Ramos (cell line): ENCODE measurements around the gene ARHGEF12.

Experiments used
- in situ Hi-C: fragments of 300-500 bp; cut with MboI; formaldehyde crosslinking; loops from one replicate; pipeline ENCODE4 v1.14.3; 2022; ENCODE audit warnings: low sequenced_read_pairs; ENCODE audit not compliant: unreplicated experiment

Gene ARHGEF12

DNA sequence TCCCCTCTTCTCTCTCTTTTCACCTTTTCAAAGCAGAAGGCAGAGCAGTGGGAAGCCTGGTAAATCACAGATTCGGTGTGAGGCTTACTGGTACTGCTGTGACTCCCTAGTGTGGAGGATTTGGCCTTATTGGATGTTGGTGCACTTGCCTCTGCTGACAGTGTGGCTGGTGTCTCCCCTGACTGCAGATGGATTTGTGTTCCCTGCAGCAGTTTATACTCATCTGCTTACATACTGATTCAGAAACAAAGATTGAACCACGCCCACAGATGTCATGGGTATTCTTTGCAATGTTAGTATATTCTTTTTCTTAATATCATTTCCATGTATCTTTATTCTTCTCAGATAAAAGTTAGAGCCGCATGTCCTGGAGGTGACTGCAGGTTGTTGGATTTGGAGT lies 148.5 kb downstream of the ARHGEF12 start:
- in situ Hi-C loops = no loop called here

DNA sequence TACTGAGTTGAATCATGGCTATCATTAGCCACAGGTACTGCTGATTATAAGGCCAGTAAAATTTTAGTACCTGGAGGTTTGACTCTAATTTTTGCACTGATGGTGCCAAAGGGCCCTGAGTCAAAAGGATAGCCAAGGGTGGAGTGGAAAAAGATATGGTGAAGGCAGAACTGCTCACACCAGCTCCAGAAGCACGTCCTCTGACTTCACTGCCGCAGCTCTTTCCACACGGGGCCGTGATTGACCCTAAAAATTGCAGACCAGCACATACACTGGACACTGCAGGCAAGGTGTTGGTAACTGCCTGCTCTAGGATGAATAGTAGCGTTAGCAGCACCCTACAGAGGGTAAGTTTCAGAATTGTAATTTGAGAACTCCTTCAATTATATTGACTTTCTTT lies 149.9 kb downstream of the ARHGEF12 start:
- in situ Hi-C loops = no loop called here

DNA sequence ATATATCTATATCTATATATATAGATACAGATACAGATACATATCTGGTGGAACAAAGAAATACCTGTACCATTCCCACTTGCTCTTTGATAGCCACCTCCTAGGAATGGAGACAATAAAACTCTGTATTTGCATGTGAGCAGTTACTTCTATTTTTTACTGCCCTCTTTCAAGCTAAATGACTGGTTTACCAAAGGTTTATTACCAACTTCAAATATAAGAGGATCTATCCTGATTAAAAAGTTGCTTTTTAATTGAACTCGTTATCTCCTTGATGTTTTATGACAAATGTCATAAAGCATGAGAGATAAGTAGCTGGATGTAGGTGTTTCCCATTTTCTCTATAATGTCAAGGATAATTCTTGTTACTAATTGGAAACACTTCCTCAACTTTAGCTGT lies 153.6 kb downstream of the ARHGEF12 start:
- in situ Hi-C loops = no loop called here

DNA sequence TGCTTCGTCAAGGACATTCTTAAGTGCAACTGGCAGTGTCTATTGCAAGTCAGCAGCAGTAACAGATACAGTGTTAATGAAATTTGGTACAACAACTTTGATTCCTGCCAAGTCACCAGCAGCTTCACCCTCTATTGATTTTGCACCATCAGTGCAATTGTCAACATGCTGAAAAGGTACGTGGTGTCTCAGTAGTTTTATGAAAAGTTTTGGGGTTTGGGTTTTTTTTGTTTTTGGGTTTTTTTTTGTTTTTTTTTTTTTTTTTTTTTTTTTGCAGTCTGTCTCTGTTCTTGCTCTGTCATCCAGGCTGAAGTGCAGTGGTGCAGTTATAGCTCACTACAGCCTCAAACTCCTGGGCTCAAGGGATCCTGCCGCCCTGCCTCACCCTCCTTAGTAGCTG lies 156.3 kb downstream of the ARHGEF12 start:
- in situ Hi-C loops = no loop called here

DNA sequence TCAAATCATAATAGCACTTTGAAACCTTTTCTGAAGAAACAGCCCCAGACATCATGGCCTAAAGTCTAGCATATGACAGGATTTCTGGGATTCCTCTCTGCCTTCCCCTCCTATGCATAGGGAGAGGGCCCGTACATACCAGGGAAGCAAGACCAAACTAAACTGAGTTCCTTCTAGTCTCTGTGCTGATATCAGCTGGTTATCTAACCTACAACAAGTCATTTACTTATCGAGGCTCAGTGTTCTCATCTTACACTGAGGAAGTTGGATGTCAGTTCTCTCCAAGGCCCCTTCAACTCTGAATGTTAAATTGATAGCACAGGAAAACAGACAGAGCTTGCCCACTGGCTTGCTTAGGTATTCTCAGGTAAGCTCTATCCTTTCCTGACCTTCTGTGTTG lies 158.4 kb downstream of the ARHGEF12 start:
- in situ Hi-C loops = no loop called here

DNA sequence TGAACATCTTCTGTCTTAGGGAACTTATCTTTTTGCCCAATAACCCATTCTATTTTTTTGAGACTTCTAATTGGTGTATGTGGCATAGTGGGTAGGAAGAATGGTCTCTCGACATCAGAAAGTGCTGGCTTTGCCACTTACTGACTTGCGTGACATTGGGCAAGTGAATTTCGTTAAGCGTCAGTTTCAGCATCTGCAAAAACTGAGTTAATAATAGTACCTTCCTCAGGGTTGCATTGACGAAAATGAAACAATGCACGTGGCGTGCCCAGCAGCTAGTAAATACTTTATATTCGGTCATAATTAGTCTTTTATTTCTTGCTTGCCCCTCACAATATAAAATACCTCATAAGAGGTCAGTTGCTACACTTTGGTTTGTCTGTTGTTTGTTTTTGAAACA lies 162.9 kb downstream of the ARHGEF12 start:
- in situ Hi-C loops = no loop called here

DNA sequence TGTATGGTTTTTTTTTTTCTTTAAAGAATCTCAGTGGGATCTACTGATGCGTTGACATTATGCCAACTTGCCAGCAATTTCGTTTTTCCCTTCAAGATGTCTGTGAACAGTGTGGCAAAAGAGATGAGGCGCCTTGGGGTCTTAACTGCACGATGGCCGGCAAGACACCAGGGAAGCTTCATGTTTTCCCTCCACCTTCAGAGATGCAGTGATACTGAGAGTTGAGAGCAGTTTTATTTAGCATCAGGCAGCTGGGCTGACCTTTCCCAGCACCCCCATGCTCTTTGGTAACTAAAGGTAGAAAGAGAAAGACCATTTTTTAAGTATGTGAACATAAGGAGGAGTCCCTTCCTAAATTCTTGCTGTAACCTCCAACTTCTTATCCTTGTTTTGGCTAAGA lies 163.6 kb downstream of the ARHGEF12 start:
- in situ Hi-C loops = loop anchor here (10.0 to 25.0 kb wide), 2 partner anchors 312 to 695 kb away; no protein-coding TSS in a partner anchor

DNA sequence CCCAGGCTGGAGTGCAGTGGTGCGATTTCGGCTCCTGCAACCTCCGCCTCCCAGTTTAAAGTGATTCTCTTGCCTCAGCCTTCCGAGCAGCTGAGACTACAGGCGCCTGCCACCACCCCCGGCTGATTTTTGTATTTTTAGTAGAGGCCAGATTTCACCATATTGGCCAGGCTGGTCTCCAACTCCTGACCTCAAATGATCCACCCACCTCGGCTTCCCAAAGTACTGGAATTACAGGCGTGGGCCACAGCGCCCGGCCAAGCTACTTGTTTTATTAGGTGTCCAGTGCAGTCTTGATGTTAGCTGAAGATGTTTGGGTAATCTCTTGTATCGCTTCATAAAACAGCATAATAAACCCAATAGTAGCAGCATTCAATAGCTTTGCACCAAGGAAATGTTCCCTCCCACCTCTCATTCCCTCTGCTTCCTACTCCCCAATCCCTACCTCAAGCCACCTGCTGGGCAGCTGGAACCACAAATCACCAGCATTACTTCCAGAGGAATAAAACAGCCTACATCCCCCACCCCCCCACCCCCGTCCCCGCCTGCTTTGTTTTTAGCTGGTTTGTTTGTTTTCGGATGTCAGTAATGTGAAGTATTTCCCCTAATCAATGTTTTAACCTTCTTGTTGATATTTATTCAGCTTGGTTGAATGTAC lies 164.3 kb downstream of the ARHGEF12 start:
- in situ Hi-C loops = loop anchor here (10.0 to 25.0 kb wide), 2 partner anchors 312 to 694 kb away; no protein-coding TSS in a partner anchor

DNA sequence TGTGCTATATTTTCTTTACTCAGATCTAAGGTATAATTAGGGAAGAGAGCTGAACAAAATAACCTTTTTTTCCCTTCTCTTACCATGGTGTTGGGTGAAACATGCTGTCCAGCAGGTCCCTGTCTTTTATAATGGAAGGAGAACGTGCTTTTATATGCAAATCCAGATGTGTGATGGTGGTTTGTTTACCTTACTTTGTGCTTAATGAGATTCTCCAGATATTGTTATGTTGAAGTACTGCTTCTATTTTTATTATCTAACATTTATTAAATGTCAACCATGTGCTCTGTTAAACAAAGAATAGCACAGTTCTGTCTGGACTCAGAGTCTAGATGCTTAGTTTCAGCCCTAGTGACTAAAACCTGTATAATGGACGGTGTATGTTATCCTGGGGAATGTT lies 165.2 kb downstream of the ARHGEF12 start:
- in situ Hi-C loops = loop anchor here (10.0 to 25.0 kb wide), 2 partner anchors 311 to 693 kb away; no protein-coding TSS in a partner anchor

DNA sequence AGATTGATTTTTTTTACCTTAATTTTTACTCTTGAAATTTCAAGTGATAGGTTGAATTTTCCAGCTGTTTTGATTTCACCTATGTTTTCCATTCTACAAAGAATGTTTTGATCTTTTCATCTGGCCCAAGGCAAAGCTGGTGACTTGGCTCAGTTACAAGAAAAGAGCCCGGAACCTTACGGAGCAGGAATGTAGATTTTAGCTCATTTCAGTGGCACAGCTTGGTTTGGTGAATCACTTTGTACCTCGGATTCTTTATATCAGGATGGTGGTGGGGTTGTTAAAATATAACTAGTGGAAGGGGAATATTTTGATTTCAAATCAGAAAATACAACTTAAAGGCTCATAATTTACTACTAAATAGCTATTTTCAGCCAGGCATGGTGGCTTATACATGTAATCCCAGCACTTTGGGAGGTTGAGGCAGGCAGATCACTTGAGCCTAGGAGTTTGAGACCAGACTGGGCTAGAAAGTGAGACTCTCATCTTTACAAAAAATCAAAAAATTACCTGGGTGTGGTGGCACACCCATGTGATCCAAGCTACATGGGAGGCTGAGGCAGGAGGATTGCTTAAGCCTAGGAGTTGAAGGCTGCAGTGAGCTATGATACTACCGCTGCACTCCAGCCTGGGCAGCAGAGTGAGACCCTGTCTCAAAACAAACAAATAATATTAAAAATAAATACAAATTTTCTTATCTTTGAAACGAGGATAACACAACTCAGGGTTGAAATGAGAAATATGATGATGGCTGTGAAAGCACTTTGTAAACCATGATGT lies 166.0 kb downstream of the ARHGEF12 start:
- in situ Hi-C loops = loop anchor here (10.0 to 25.0 kb wide), 2 partner anchors 310 to 693 kb away; no protein-coding TSS in a partner anchor

DNA sequence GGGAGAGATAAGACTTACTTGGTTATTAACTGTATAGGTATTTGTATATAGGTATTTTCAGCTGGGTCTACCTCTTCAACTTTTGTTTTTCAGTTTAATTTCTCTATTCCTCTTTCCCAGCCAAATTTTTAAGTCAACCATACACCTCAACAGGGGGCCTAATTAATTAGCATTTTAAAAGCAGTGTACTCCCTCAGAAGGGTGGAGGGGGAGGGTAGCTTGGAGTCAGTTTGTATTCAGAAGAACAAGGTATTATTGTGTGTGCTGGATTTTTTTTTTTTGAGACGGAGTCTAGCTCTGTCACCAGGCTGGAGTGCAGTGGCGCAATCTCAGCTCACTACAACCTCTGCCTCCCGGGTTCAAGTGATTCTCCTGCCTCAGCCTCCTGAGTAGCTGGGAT lies 167.3 kb downstream of the ARHGEF12 start:
- in situ Hi-C loops = loop anchor here (10.0 to 25.0 kb wide), 2 partner anchors 309 to 691 kb away; no protein-coding TSS in a partner anchor

DNA sequence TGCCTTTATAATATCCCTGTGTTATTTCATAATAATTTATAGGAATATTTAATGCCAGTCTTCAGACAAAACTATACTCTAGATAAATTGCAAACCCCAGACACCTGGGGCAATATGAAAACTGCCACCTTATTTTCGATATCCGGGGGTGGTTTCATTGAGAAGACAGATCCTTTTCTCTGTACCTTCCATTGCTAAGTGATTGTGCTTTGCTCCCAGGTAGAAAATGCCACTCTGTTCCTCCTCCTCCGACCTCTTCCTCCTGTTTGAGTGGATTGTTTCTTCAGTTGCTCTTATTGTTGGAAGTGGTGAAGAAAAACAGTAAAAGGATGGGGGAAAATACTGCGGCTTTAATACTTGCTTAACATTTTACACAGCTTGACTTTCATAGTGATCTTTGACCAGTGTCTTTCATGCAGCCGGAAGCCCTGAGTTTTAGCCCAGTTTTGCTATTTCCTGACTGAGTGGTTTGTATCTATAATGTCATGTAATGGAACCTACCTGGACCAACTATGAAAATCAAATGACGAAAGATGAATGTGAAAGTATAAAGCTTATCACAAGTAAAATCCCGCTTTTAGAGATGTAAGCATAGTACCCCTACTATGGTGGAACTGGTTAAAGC lies 169.7 kb downstream of the ARHGEF12 start:
- in situ Hi-C loops = loop anchor here (10.0 to 25.0 kb wide), 2 partner anchors 306 to 689 kb away; no protein-coding TSS in a partner anchor

DNA sequence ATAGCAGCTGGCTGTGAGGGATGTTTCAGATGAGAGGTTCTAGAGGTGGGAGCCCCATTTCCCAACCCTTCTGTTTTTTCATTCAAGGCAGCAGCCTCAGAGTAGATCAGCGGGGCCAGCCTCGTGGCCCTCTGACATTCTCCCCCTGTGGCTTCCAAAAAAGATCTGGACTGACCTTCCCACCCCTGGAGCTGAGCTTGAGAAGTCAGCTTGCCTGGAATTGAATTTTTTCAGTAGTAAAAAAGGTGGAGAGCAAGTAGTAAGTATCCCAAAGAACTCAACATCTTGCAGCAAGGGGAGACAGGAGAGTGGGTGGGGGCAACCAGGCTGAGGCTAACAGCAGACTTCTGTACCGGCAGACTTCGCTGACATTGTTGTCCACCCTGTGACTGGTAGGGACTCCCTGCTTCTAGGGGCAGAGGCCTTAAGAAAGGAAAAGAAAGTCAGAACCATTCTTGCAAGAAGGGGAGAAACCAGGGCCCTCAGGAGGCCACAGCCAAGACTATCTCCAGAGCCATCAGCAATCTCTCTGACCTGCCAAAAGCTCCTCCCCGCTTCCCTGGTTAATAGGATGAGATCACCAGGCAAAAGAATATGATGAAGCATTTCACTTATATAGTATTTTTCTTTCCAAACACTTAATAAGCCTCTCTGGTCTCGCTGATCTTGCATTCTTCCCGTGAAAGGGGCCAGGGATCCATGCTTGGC lies 173.3 kb downstream of the ARHGEF12 start:
- in situ Hi-C loops = loop anchor here (5.0 to 25.0 kb wide), 3 partner anchors 303 to 685 kb away; no protein-coding TSS in a partner anchor

DNA sequence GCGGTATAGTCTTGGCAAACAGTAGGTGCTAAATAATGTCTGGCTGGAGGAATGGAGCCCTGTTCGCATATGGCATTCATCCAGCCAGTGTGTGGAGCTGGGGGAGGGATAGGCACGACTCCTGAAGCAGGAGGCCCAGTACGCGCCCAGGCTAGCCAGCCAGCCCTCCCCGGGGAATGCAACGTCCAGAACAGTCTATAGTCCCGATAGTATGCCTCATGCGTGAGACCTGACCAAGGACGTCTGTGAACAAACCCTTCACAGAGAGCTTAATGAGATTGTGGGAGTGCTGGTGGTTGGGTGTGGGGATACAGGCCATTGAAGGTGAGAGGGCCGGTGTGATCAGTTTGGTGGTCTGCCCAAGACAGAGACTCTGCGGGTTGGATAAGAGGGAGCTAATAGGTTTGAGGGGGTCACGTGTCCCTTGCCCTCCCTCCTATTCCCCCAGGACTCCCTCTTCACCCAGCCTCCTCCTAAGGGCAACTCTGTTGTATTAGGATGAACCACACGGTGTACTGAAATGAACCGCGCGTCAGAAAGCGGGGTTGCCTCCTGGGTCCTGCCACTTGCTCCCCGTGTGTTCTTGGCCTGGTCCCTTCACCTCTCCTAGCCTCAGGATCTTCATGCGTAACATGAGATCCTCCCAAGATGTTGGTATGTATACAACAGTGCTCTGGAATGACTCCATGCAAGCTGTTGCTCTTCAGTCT lies 174.3 kb downstream of the ARHGEF12 start:
- in situ Hi-C loops = loop anchor here (5.0 to 25.0 kb wide), 2 partner anchors 302 to 442 kb away; no protein-coding TSS in a partner anchor

DNA sequence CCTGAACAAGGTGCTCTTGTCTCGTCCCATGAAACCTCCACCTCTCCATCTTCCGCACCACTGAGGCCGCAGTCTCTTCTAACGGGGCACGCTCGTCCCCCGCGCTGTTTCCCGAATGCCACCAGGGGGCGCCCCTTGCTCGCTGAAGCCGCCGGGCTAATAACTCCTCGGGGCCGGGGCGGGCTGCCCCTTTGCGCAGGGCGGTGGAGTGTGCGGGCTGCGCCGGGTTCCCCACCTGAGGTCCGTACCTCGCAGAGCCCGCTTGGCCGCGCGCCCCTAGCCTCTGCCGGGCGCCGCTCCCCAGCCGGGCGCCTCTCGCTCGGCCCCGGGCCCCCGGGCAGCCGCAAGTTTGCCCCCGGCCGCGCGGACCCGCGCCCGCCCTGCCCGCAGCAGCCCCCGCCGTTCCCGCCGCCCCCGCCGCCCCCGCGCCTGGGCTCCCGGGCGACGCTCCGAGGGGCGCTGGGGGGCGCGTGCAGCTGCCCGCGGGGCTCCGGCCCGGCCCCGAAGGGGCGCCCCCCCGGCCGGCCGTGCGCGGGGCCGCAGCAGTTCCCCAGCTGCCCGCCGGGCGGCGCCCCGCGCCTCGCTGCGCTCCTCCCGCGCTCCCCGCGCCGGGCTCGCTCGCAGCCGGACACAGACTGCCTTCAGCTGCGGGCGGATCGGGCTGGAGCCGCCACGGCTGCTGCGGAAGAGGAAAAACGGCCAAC lies 175.1 kb downstream of the ARHGEF12 start, which contains the start of gene GRIK4:
Gene GRIK4 (plus strand): TSS at position 633 of the 704 bp plus-strand sequence. CDS start 148,571 bp downstream, outside the sequence.
- in situ Hi-C loops = loop anchor here (5.0 to 25.0 kb wide), 2 partner anchors 301 to 441 kb away; no protein-coding TSS in a partner anchor

DNA sequence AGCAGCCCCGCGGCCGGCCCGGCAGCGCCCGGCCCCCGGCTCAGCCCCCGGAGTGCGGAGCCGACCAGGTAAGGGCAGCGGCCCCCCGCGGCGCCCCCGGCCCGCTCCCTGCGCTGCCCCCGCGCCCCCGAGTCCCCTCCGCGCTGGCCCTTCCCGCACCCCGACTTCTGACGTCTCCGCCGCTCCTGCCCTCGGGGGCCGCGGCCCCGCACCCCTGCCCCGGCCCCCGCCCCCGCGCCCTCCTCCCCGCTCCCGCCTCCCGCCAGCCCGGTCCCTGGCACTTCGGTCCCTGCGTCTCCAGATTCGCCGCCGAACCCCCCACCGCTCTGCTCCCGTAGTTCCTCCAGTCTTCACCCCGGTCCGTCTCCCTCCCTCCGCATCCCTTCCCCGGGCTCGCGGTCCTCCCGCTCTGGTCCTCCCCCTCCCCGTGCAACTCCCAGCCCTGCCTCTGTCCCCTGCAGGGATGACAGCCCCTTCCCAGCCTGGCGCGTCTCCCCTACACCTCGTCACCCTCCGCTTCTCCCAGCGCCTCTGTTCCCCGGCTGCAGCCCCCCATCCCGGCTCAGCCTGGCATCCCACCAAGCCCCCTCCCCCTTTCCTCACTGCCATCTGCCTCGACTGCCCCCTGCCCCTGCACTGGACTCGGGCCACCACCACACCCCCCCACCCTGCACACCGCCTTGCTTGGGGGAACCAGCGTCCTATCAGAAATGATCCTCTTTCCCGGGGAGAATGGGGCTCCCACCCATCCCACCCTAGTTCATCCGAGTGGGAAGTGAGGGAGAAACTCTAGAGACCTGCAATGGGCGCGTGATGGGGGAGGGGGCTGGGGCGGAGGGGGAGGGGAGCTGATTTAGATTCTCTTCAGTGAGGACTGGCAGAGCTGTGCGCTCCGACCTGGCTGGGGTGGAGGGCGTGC lies 175.9 kb downstream of the ARHGEF12 start:
- in situ Hi-C loops = loop anchor here (5.0 to 25.0 kb wide), 2 partner anchors 300 to 440 kb away; no protein-coding TSS in a partner anchor

DNA sequence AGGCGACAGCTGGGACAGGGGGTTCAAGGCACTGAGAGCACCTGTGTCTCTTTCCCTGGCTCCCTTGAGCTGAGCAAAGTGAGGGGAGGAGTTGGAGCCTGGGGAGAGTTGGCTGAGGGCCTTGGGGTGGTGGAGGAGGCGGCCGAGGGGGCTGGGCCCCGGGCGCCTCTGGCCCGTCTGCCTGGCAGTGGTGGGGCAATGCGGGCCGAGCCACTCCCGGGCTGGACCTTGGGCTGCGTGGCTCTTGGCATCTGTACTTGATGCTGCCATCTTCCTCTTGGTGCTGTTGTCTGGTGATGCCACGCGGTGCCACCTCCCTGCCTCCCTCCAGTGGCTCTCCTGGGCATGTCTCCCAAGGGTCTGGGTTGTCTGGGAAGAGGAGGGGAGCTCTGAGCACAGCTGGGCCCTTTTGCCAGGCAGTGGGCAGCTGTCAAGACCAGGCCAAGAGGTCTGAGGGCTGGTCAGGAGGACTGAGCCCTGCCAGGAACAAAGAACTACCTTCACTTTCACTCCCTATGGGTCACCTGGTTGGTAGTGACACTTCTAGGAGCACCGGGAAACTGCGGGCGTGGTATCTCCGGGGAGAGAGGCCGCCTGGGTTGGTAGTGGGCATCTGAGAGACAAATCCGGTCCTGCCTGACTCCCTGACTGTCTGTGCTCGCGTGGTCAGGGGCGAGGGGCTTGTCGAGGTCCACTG lies 176.7 kb downstream of the ARHGEF12 start:
- in situ Hi-C loops = loop anchor here (5.0 to 25.0 kb wide), 2 partner anchors 299 to 439 kb away; no protein-coding TSS in a partner anchor
